ENCODE results near the gene ADCY4. TPM values are rescaled to one million over a fixed set of nuclear protein-coding genes. Genes with fewer than 3 reads are reported as not detected.
A peak's percentile ranks its signal among the peaks of the same experiment; 100 is the strongest.

ADCY4 gene
- total and polyA plus RNA-seq, 2 of the 13 experiments (the other 11 are each of a cell fraction or from before 2014, with no cell fraction given), result 0.03 TPM; not detected in 1

DNA sequence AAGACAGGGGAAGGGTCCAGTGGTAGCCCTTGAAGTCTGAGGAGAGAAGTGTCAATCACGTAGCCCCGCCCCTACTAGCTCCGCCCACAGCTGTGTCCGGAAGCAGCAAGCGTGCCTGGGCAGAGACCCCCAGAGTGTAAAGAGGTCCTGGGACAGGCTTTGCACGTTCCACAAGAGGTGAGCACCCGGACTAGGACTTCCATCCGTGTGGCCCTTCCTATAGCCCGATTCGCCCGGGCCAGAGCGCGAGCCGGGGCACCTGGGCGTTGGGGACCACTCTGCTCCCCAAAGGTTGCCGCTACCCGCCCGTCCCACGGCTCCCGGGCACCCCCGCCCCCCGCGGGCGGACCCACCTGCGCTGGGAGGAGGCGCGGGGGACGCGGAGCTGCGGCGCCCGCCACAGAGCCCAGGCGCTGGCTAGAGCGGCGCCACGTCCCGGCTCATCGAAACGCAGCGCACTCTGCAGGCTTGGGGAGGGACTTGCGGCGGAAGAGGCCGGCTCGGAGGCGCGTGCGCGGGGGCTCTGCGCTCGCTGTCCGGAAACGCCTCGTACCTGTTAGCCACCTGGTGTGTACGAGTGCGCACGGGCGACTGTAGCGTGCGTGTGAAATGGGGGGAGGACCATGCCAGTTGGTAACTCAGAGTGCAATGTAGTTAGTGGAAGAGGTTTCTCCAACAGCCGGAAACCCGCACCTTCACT lies 63.6 kb downstream of the ADCY4 start, which contains the start of gene RABGGTA (continued):
- TF ChIP-seq, protein P1, sequence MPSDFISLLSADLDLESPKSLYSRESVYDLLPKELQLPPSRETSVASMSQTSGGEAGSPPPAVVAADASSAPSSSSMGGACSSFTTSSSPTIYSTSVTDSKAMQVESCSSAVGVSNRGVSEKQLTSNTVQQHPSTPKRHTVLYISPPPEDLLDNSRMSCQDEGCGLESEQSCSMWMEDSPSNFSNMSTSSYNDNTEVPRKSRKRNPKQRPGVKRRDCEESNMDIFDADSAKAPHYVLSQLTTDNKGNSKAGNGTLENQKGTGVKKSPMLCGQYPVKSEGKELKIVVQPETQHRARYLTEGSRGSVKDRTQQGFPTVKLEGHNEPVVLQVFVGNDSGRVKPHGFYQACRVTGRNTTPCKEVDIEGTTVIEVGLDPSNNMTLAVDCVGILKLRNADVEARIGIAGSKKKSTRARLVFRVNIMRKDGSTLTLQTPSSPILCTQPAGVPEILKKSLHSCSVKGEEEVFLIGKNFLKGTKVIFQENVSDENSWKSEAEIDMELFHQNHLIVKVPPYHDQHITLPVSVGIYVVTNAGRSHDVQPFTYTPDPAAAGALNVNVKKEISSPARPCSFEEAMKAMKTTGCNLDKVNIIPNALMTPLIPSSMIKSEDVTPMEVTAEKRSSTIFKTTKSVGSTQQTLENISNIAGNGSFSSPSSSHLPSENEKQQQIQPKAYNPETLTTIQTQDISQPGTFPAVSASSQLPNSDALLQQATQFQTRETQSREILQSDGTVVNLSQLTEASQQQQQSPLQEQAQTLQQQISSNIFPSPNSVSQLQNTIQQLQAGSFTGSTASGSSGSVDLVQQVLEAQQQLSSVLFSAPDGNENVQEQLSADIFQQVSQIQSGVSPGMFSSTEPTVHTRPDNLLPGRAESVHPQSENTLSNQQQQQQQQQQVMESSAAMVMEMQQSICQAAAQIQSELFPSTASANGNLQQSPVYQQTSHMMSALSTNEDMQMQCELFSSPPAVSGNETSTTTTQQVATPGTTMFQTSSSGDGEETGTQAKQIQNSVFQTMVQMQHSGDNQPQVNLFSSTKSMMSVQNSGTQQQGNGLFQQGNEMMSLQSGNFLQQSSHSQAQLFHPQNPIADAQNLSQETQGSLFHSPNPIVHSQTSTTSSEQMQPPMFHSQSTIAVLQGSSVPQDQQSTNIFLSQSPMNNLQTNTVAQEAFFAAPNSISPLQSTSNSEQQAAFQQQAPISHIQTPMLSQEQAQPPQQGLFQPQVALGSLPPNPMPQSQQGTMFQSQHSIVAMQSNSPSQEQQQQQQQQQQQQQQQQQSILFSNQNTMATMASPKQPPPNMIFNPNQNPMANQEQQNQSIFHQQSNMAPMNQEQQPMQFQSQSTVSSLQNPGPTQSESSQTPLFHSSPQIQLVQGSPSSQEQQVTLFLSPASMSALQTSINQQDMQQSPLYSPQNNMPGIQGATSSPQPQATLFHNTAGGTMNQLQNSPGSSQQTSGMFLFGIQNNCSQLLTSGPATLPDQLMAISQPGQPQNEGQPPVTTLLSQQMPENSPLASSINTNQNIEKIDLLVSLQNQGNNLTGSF (CRISPR knock-in tag; IDR thresholded peaks at IDR 0.05), result peak; percentile 96
- TF ChIP-seq, protein P2, sequence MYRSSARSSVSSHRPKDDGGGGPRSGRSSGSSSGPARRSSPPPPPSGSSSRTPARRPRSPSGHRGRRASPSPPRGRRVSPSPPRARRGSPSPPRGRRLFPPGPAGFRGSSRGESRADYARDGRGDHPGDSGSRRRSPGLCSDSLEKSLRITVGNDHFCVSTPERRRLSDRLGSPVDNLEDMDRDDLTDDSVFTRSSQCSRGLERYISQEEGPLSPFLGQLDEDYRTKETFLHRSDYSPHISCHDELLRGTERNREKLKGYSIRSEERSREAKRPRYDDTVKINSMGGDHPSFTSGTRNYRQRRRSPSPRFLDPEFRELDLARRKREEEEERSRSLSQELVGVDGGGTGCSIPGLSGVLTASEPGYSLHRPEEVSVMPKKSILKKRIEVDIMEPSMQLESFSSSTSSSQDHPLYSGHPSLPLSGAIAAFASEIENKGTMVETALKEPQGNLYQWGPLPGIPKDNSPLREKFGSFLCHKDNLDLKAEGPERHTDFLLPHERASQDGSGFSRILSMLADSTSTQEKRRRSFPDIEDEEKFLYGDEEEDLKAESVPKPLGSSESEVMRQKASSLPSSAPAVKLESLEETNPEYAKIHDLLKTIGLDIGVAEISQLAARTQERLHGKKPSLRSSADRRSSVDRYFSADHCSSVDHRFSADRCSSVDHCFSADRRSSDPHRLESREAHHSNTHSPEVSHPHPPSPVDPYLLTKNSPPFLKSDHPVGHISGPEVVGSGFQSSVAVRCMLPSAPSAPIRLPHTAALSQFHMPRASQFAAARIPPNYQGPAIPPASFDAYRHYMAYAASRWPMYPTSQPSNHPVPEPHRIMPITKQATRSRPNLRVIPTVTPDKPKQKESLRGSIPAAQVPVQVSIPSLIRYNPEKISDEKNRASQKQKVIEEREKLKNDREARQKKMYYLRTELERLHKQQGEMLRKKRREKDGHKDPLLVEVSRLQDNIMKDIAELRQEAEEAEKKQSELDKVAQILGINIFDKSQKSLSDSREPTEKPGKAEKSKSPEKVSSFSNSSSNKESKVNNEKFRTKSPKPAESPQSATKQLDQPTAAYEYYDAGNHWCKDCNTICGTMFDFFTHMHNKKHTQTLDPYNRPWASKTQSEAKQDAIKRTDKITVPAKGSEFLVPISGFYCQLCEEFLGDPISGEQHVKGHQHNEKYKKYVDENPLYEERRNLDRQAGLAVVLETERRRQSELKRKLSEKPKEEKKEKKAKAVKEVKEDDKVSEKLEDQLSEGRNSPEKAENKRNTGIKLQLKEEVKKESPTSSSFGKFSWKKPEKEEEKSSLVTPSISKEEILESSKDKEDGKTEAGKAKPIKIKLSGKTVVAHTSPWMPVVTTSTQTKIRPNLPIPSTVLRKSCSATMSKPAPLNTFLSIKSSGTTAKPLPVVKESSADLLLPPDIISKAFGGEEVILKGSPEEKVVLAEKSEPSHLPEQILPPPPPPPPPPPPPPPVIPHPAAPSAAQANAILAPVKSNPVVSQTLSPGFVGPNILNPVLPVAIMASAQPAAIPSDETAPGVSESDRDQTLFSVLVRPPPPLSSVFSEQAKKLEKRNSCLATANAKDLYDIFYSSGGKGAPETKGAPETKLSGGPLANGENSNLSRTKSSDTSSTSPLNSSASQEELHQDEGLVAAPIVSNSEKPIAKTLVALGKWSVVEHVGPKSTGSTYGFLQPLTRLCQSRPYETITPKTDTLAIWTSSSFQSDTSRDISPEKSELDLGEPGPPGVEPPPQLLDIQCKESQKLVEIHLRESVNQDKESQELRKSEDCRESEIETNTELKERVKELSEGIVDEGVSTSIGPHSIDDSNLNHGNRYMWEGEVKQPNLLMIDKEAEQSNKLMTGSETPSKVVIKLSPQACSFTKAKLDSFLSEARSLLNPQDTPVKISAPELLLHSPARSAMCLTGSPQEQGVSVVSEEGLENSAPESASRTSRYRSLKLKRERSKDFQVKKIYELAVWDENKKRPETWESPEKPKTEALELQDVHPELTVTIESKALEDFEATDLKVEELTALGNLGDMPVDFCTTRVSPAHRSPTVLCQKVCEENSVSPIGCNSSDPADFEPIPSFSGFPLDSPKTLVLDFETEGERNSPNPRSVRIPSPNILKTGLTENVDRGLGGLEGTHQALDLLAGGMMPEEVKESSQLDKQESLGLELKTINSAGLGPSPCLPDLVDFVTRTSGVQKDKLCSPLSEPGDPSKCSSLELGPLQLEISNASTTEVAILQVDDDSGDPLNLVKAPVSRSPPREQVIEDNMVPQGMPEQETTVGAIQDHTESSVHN (CRISPR knock-in tag; IDR thresholded peaks at IDR 0.05), result peak; percentile 98
- TF ChIP-seq HOXA9 (CRISPR knock-in tag; IDR thresholded peaks at IDR 0.05; ENCODE audit: borderline replicate concordance), result peak; percentile 99
- peak; percentile 91 for TF ChIP-seq TSC22D2 (CRISPR knock-in tag; IDR thresholded peaks at IDR 0.05; ENCODE audit: borderline replicate concordance)
- peak; percentile 99 for TF ChIP-seq ARID2 (CRISPR knock-in tag; IDR thresholded peaks at IDR 0.05; ENCODE audit: borderline replicate concordance)
- TF ChIP-seq HNRNPUL1 (IDR thresholded peaks at IDR 0.05; ENCODE audit: low read depth, low read length), result no peak
- TF ChIP-seq ZNF737 (CRISPR knock-in tag; IDR thresholded peaks at IDR 0.05; ENCODE audit: borderline replicate concordance), result peak; percentile 95
- no peak for TF ChIP-seq NFIC (IDR thresholded peaks at IDR 0.05; ENCODE audit: low read length)
- TF ChIP-seq KLF15 (CRISPR knock-in tag; IDR thresholded peaks at IDR 0.05; ENCODE audit: borderline replicate concordance), result peak; percentile 98
- TF ChIP-seq MAFG (CRISPR knock-in tag; IDR thresholded peaks at IDR 0.05), result no peak
- peak; percentile 88 for TF ChIP-seq SKI (IDR thresholded peaks at IDR 0.05; ENCODE audit: partially characterized antibody)
- TF ChIP-seq FOXP1 (IDR thresholded peaks at IDR 0.05), result no peak
- TF ChIP-seq FOXP1 (CRISPR knock-in tag; IDR thresholded peaks at IDR 0.05), result peak; percentile 49
- TF ChIP-seq, protein P3, sequence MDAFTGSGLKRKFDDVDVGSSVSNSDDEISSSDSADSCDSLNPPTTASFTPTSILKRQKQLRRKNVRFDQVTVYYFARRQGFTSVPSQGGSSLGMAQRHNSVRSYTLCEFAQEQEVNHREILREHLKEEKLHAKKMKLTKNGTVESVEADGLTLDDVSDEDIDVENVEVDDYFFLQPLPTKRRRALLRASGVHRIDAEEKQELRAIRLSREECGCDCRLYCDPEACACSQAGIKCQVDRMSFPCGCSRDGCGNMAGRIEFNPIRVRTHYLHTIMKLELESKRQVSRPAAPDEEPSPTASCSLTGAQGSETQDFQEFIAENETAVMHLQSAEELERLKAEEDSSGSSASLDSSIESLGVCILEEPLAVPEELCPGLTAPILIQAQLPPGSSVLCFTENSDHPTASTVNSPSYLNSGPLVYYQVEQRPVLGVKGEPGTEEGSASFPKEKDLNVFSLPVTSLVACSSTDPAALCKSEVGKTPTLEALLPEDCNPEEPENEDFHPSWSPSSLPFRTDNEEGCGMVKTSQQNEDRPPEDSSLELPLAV (CRISPR knock-in tag; conservative IDR thresholded peaks at IDR 0.05; ENCODE audit: low read depth), result peak; percentile 94; the same call in 1 of the 2 replicates
- TF ChIP-seq FOXA3 (CRISPR knock-in tag; IDR thresholded peaks at IDR 0.05), result peak; percentile 92

Data from HepG2 (cell line).